IMR-90 (cell line): ENCODE results near the gene PRR23C.

ENCODE experiments used
- CEBPB ChIP-seq: IDR thresholded peaks from 2 replicates; pipeline ENCODE4 v1.6.1; 2012; ENCODE audit warnings: low read depth, low read length, improper control_type of control experiment
- FOS ChIP-seq: fragments of 150-350 bp; IDR thresholded peaks from 2 replicates; pipeline ENCODE4 v1.6.1; 2016; ENCODE audit warnings: low read depth, low read length
- MAZ ChIP-seq: IDR thresholded peaks from 2 replicates; pipeline ENCODE4 v1.6.1; 2012; ENCODE audit warnings: low read depth, mild to moderate bottlenecking, low read length, improper control_type of control experiment, moderate library complexity, borderline replicate concordance
- MXI1 ChIP-seq: IDR thresholded peaks from 2 replicates; pipeline ENCODE4 v1.6.1; 2012; ENCODE audit warnings: low read depth, mild to moderate bottlenecking, low read length, moderate library complexity, borderline replicate concordance
- RAD21 ChIP-seq: IDR thresholded peaks from 2 replicates; pipeline ENCODE4 v1.6.1; 2012; ENCODE audit warnings: low read length, improper control_type of control experiment
- TF ChIP-seq, protein P1 (sequence below): conservative IDR thresholded peaks from 2 replicates; pipeline ENCODE4 v1.5.1; 2012; ENCODE audit warnings: mild to moderate bottlenecking, low read depth, low read length, improper control_type of control experiment

- TF ChIP-seq, protein P1, sequence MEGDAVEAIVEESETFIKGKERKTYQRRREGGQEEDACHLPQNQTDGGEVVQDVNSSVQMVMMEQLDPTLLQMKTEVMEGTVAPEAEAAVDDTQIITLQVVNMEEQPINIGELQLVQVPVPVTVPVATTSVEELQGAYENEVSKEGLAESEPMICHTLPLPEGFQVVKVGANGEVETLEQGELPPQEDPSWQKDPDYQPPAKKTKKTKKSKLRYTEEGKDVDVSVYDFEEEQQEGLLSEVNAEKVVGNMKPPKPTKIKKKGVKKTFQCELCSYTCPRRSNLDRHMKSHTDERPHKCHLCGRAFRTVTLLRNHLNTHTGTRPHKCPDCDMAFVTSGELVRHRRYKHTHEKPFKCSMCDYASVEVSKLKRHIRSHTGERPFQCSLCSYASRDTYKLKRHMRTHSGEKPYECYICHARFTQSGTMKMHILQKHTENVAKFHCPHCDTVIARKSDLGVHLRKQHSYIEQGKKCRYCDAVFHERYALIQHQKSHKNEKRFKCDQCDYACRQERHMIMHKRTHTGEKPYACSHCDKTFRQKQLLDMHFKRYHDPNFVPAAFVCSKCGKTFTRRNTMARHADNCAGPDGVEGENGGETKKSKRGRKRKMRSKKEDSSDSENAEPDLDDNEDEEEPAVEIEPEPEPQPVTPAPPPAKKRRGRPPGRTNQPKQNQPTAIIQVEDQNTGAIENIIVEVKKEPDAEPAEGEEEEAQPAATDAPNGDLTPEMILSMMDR: no peak
- TF ChIP-seq RAD21 (no peak), MXI1 (no peak), FOS (no peak), MAZ (no peak), CEBPB (no peak)
Observed at GRCh38 chr3:139032326-139033002, 12.2 kb downstream of the PRR23C start.
